Islet precursor cell (in vitro differentiated cells): Measurements from ENCODE around the gene C15orf61.

Source experiments
- DNase-seq: peaks from one replicate; pipeline ENCODE4 v3.0.0-alpha.2; 2018

Gene C15orf61

DNA sequence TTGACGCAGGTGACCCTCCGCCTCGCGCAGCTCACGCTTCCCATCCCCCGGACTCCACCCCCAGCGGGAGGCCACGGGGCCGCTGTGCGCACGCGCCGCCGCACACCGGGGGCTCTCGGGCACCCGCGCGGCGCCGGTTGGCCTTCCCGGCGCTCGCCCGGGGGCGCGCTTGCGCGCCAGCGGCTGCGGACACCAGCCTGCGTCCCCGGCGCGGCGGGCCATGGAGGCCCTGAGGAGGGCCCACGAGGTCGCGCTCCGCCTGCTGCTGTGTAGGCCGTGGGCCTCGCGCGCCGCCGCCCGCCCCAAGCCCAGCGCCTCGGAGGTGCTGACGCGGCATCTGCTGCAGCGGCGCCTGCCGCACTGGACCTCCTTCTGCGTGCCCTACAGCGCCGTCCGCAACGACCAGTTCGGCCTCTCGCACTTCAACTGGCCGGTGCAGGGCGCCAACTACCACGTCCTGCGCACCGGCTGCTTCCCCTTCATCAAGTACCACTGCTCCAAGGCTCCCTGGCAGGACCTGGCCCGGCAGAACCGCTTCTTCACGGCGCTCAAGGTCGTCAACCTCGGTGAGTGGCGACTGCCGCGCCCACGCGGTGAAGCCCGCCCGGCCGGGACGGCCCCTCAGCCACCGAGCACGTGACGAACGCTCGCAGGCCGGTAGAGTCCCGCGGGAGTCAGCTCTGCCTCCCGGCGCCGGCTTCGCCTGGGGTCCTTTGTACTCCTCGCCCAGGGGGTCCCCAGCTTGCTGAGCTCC, at the start of gene C15orf61:
C15orf61 (plus strand) TSS at position 103 of the 754 bp plus-strand sequence; CDS start at position 221, 118 bp downstream.
- DNase-seq, result peak; percentile 90

DNA sequence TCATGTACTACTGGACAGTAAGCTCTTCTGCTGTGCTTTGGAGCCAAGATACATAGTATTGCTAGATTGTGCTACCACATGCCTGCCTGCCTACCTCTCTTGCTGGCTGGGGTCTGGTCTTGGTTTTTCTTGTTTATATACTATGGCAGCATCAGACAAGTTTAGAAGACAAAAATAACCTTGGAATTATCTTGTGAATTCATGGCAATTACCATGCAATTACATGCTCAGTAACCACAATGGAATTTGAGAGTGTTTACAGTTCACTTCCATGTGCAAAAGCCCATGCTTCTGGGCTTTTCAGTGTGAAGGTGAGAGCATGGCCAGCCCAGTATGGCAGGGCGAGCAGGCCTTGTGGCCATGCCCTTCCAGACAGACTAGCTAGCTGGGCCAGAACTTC, 48.0 kb upstream of the C15orf61 start:
- DNase-seq, result peak; percentile 63

DNA sequence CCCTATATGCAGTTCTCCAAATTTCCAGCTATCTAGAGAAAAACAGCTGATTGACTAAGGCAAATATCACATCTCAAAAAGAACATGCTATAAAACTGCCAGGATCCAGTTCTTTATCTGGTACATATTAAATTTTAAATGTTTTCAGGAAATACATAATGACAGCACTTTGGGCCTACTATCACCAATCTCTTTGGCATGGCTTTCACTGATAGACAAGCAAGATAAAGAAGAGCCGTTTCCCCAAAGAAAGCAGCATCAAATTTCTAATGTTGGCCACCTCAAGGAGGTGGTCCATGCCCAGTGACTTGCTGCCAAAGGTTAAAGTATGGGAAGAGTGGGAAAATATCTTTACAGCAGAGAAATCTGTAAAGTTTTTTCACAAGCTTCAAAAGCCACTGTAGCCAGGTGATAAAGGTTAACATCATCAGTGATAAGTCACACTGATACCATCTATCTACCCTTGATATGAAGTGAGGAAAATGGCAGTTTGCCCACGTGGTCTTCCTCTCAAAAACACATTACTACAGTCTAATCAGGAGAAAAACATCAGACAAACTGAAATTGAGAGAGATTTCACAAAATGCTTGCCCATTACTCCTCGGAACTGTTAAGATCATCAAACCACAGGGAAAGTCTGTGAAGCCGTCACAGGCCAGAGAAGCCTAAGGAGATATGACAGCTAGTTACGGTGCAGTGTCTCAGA, 46.4 kb upstream of the C15orf61 start:
- DNase-seq, result no peak

GRCh38 chr15:67479781-67480505, 41.0 kb upstream of the C15orf61 start:
- no peak for DNase-seq

DNA sequence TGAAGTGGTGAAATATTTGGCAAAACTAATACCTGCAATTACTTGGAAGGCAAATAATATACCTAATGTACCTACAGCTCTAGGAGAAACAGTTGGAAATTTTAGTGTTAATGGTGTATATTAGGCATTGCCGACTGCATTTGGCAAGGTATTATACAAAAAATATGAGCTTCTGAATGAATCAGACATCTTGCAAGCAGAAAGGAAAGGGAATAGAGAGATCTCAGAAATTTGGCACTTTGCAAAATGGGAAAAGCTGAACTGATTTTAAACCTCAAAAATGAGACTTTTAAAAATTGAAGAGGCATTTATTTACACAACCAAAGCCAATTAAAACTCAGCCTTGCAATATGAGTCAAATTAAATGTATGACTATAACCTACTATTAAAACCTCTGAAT, 40.2 kb upstream of the C15orf61 start:
- no peak for DNase-seq

GRCh38 chr15:67481680-67482079, 39.3 kb upstream of the C15orf61 start:
- no peak for DNase-seq

GRCh38 chr15:67495585-67495984, 25.3 kb upstream of the C15orf61 start:
- DNase-seq, result no peak

GRCh38 chr15:67501177-67501835, 19.6 kb upstream of the C15orf61 start:
- DNase-seq, result no peak

DNA sequence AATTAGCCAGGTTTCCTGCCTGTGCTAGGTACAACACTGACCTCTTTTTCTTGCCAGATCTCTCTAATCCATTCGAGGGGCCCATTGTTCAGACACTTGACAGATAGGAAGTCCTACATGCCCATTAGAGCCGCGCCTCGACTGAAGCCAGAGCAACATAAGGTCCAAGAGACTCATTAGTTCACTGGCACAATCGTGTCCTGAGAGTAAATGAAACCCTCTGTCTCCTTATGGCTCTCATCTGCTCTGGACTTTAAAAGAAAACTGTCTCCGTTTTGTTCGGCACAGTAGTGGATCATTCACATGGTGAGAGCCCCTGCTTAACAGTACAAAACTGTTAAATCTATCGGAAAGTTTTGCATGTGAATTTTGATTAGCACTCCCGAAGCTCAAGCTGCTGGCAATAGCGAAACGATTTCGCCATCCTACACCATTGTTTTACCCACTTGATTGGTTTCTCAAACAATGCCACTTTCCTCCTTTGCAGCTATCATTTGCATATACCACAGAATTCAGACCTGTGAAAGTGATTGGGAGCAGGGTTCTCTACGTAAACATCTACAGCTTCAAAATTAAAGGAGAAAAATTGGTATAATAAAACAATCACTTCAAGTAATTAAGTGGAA, 19.0 kb upstream of the C15orf61 start:
- no peak for DNase-seq

DNA sequence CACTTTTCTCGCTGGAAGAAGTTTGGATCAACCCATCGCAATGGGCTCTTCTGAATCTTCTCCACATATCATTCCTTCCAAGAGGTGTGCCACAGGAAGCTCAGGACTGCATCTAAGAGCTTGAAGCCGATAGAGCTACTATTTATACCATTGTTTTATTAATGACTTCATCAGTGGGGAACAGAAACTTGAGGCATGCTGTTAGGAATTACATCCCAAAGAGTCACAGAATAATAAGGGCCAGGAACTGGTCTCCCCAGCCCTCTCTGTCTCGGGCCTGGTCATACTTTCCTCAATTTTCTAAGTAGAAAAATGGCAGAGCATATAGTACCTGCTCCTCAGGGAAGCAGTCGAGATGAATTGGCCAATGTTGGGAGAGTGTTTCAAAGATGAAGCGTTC, 16.9 kb upstream of the C15orf61 start:
- DNase-seq, result no peak

DNA sequence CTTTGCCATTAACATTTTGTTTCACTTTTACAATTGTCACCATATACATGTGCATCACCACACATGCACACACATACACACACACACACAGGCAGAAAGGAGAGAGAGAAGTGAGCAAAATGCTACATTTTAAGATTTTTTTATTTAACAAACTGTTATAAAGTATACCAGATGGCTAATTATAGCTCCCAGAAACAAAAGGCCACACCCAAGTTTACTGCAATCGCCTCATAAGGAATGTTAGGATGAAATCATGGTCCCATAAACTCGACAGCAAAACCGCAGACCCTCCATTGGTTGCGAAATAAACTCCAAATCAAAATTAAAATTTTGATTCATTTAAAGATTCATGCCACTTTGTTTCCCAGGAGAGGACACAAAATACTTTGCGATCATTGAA, 16.1 kb upstream of the C15orf61 start:
- DNase-seq, result no peak

DNA sequence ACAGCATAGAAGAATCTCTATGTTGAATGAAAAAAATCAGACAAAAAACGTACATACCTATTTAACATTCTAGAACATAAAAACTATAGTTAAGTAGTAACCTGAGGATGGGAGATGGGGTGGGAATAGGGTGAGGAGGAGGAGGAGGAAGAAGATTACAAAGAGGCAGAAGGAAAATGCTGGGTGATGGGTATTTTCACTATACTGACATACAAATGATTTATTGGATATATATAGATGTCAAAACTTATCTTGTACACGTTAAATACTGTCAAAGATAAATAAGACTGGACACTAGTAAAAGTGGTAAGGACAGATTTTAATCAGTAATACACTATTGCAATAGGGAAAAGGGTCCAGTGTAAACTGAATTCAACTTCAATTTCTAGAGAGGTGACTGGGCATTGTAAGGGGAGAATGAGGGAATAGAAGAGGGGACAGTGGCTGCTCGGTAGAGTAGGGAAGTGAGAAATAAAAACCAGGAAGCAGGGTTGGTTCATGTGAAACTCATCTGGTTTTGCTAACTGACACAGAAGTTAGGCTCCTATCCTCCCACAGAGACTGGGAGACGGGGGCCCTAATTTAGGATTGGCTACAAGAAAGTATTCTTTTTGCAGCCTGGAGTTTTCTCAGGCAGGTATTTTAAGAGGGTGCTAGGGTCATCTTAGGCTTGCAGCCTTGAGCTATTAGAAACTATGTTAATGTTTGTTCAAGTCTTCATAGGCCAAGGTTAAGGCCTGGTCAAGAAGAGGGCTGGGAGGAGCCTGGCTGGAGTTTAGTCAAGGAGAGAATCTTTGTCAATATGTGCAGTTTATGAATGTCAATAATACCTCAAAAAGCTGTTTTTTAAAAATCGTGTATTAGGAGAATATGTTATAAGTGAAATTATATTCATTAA, 15.0 kb upstream of the C15orf61 start:
- DNase-seq, result no peak

DNA sequence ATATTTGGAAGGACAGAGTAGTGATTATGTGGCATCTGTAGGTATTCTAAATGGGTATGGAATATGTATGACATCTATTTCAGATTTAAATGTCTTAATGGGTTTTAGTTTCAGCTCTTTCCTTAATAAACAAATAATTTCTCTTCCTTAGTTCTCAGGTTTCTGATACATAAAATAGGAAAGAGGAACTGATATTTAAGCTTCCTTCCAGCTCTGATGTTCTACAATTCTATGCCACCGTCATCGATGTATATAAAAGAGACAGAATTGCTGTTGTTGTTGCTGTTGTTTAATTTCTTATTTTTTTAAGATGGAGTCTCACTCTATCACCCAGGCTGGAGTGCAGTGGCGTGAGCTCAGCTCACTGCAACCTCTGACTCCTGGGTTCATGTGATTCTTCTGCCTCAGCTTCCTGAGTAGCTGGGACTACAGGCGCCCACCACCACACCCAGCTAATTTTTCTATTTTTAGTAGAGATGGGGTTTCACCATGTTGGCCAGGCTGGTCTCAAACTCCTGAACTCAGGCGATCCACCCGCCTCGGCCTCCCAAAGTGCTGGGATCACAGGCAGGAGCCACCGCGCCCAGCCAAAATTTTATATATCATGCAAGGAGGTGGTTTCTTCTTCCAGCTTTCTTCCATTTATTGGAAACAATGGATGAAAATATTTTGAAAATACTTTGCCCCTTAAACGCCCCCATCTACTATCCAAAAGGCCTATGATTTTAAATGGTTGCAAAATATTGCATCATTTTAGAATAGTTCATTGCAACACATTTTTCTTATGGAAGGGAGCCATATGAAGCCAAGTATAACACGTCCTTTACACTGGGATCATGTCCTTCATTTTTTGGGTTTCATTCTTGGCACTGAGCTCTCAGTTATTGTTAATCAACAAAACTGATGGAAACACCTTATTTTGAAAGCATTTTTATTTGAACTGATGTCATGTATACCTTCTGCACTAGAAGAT, 13.9 kb upstream of the C15orf61 start:
- no peak for DNase-seq

- no peak for DNase-seq
These were observed 12.5 kb upstream of the C15orf61 start for GRCh38 chr15:67508407-67508806.

- no peak for DNase-seq
These were observed 11.0 kb upstream of the C15orf61 start for GRCh38 chr15:67509918-67510317.

DNA sequence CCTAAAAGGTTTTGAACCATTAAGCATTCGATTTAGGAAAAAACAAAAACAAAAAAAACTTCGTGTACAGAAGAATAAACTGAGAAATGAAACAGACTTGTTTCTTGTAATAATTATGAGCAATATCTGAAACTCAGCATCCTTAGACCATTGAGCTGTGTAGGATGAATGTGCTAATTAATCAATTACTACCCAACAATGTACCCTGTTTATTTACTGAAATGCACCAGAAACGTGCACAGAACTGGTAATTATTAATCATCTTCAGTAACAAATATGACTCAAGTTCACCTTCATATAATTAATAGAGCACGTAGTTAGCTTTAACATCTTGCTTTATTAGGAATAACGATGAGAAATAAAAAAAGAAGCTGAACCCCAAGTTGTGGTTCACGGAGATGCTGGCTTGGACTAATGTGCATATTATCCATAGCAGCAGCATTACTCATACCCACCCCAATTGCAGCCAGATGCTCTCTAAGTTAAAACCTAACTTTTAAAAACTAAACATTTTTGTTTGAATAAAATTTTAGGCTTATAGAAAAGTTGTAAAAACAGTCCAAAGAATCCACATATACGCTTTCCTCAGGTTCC, 10.2 kb upstream of the C15orf61 start:
- DNase-seq, result no peak

GRCh38 chr15:67511606-67512005, 9.3 kb upstream of the C15orf61 start:
- DNase-seq, result no peak

DNA sequence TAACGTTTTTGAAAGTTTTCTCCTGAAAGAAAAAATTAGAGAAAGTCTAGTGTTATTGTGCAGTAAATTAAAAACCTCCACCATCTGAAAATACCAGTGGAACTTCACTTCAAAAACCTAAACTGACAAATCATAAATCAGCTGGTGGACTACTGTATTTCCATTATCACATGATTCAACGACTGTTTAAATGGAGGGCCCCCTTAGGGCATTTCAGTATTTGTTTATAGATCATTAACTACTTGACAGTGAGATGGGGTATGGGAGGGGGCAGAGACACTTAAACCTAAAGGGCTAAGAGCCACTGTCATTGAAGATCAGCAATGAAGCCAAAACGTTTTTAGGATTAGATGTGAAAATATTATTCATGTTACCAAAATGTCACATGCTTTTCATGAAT, 8.8 kb upstream of the C15orf61 start:
- DNase-seq, result no peak

DNA sequence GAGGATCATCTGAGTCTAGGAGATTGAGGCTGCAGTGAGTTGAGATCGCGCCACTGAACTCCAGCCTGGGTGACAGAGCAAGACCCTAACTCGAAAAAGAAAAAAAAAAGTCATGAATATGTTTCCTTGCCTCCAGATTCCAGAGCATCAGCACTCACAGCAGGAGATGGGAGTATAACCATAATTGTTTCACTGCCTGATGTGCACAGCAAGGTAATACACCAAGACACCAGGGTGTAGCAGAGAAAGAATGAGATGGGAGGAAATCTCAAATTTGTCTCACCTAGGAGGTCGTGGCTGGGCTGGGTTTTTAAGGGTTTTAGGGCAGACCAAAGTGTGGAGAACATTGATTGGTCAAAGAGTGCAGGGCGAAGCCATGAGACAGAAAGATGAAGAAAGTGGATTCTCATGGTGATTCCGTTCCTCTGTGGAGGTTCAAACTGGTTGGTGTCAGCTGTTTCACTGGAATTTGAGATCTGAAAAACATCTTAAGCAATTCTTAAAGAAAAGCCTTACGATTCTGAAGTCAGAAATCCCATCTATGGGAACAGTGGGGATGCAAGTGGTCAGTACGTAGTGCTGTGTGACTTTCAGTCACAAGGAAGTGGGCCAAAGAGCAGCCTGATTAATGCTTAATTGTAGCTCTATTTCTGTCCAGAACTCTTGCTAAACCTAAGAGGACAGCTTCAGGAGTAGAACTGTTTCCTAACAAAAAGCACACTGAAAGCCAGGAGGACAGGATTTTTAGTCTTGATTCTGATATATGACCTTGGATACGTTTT, 7.8 kb upstream of the C15orf61 start:
- DNase-seq, result no peak
